Fibroblast of skin of back (primary cell): ENCODE results near the gene NT5DC3.
A peak's percentile ranks its signal among the peaks of the same experiment; 100 is the strongest.

Experiments used
- DNase-seq: peaks from one replicate; pipeline ENCODE4 v3.0.0-alpha.2; 2013

The NT5DC3 gene

DNA sequence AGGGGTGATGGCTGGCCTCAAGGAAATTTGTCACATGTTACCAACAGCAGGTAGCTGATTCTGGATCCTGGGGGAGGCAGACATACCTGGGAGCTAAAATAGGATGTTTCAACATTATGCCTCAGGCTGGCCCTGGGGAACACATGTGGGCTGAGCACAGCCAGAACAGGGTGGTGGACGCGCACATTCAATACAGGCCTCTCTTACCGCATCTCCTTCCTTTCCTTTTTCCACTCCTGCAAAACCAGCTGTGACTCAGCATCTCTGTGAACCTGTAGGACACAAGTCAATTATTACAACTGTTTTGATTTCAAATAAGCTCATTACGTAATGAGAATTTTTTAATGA, 61.0 kb downstream of the NT5DC3 start:
- DNase-seq, result no peak

DNA sequence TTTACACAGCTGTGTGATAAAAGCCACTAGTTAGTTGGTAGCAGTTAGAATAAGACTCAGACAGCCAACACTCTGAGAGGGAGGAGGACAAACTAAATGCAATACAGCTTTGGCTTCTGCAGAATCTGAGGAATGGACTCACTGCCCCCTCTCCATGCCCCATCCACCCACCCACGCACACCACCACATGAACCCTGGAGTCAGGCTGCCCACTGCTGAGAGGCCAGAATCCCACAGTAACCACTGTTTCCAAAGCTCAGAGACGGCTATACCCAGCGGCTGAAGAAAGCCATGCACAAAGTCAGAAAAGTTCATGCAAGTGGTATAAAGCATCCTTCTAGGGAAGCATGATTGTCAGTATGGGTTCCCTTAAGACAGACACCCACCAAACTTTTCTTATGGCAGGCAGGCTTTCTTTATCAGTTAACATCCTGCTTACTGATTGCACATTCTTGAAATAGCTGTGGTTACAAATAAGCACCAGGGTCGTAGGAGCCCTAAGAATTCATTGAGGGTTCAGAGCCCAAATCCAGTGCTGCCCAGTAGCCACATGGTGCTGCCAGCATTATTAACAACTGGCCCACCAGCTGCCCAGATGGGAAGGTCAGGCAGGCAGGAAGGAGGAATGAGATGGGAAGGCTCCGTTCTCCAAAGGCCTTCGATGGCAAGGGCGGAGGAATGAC, 61.5 kb downstream of the NT5DC3 start:
- peak; percentile 34 for DNase-seq

- no peak for DNase-seq
Measured at GRCh38 chr12:103778781-103779180, 62.3 kb downstream of the NT5DC3 start.

DNA sequence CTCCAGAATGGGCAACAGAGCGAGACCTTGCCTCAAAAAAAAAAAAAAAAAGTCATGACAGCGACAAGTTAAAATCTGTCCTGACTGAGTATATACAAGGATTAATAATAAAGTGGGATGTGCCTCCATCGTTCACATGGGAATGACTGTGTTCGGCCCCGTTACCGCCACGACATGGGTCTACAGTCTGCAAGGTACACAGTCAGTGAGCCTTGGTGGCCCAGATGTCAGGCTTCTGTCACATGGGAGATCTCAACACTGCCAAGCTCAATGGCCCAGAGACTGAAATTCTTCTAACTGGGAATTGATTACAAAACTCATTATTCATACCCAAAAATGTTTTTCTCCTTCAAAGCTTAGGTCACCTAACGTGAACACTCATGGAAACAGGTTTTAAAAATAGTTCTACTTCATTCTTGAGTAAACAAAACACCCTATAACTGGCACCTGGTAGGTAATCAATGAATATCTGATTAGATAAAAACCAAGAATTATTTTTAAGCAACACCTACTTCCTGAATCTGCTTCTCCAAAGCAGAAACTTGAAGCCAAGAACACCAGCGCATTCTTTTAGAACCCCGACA, 66.0 kb downstream of the NT5DC3 start:
- DNase-seq, result no peak

DNA sequence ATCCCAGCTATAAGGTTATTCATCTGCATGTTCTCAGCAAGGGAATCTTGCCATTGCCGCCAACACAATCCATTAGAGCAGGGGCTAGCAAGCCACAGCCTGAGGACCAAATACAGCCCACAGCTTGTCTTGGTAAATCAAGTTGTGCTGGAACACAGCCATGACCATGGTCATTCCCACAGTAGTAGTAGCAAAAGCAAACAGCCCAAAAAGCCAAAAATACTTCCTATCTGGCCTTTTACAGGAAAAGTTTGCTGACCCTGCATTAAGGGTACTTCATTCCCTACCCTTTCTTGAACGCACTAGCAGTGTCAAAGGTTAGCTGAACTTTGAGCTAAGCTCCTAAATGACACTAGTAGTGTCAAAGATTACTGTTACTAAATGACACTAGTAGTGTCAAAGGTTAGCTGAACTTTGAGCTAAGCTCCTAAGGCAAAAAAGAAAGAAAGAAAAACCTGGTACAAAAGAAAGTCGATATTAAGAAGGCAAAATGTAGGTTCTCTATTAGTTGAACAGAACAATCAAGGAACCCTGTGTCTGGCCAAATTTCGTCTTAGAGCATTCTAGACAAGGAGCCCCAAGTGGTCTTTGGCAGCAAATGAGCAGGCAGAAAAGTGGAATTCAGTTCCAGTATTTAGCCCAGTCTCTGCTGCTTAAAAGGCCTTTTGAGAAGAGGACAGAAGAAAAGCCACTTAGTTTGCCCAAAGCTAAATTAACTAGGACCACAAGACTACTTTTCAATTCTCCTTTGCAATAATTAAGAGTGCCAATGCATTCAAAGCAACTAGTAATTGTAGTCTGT, 67.7 kb downstream of the NT5DC3 start:
- no peak for DNase-seq

DNA sequence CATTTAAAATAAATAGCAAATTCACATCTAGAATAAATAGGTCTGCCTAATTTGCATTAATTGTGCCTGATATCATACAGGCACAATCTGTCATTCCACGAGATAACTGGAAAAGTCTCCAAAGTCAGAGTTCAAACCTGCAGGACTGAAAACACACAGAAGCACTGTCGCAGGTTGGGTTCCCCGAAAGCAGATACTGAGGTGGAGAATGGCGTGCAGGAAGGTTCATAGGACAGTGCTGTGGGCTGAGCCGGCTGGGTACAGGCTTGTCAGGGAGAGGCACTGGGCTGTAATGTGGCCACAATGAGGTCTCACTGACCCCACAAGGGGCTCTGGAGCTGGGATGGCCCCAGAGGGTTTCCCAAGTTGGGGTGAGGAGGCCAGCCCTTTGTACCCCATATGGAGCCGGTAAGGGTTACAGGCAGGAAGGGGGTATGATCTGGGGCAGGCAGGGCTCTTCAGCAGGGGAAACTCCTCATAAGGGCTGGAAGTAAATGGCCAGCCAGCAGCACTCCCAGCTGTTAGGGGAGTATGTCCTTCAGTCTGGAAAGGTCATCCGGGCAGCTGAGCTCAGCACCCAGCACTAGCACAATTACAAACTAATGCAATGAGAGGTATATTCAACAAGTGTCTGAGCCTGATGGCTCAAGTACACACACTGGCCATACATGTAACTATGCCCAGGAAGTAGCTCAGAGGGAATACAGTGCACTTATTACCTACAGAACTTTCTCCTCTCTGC, 68.5 kb downstream of the NT5DC3 start:
- no peak for DNase-seq

GRCh38 chr12:103771466-103771865, 69.6 kb downstream of the NT5DC3 start:
- DNase-seq, result peak; percentile 50

DNA sequence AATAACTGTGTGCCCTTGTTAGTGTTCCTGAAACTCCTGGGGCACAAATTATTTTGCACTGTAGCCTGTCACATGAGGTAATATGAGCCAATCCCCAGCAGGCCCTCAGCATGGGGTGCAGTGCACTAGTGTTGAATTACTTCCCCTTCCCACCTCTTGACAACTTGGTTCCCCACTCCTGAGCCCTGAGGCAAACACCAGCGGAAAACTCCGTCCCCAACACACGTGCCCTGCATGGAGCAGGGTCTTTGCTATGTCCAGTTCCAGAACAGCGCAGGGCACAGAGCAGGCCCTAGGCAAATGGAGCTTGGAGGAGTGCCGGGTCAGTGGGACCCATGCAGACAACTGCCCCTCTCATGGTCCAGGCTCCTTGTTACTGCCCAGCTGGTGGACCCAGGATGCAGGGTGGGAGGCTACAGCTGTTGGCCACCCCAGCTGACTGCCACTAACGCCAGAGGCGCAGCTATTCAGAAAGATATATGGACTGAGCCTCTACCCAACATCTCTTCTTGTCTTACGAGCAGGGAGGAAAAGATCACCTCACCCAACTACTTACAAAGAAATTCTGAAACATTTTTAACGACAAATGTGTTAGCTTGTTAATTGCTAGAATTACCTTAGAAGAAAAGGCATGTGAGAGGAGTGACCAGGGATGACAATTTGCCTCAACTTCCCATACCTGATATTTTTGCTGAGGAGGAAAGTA, 71.6 kb downstream of the NT5DC3 start:
- no peak for DNase-seq

GRCh38 chr12:103768467-103769123, 72.4 kb downstream of the NT5DC3 start:
- no peak for DNase-seq

- DNase-seq, result no peak
Measured at GRCh38 chr12:103766028-103766427, 75.0 kb downstream of the NT5DC3 start.

GRCh38 chr12:103765322-103765721, 75.7 kb downstream of the NT5DC3 start:
- no peak for DNase-seq

DNA sequence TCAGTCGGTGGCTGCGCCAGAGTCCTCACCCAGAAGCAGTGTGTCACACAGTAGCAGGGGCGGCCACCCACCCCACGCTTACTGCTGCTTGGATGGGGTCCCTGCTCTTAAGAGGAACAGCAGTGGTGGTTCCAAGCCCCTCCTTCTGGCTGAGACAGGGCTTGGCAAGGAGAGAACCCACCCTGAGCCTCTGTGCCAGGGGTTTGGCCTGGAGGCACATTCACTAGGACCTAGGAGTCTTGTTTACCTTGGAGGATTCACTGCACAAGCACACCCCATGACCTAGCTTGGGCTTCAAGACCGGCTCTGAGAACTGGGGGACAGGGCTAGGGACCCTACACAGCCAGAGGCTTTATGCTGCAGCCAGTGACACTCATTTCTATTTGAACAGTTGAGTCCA, 78.6 kb downstream of the NT5DC3 start:
- DNase-seq, result no peak

DNA sequence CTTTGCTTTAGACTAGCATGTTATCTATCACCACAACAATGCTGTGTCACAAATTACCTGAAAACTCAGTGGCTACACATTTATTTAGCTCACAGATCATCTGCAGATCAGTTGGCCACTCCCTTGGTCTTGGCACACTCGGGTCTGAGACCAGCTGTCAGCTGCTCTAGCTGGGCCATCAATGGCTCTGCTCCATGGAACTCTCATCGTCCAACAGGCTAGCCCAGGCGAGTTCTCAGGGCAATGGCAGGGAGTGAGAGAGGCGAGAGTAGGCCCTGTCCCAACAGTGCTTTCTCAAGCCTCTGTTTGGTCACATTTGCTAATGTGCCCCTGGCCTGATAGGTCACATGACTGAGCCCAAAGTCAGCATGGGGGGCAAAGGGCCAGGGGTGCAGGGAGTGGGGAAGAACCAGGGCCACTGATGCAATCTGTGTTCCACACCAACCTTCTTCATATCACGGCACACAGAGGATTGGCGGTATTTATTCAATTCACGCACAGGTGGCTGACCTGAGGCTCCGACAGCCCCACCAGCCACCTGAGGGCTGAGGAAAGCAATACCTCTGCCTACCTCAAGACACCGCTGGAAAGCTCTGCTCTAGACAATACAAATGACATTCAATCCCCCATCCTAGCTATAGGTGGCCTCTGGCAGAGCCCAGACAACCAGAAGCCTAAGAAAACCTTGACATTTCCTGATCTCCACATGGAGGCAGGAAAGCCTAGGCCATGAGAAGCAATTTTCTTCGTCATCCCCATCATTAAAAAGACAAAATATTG, 82.5 kb downstream of the NT5DC3 start:
- no peak for DNase-seq

DNA sequence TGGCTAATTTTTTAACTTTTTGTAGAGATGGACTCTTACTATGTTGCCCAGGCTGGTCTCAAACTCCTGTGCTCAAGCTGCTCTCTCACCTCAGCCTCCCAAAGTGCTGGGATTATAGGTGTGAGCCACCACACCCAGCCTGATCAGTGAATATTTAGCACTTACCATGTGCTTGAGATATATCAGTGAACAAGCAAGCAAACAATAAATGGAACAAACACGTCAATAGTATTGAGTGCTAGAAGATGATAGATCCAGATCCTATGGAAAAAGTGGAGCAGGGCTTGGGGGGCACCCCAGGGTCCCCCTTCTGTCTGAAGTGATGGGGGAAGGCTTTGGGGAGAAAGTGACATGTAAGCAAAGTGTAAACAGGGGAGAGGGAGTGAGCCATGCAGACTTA, 83.8 kb downstream of the NT5DC3 start:
- no peak for DNase-seq

- no peak for DNase-seq
Measured at GRCh38 chr12:103756443-103756842, 84.6 kb downstream of the NT5DC3 start.

- no peak for DNase-seq
Measured at GRCh38 chr12:103755425-103755824, 85.6 kb downstream of the NT5DC3 start.

DNA sequence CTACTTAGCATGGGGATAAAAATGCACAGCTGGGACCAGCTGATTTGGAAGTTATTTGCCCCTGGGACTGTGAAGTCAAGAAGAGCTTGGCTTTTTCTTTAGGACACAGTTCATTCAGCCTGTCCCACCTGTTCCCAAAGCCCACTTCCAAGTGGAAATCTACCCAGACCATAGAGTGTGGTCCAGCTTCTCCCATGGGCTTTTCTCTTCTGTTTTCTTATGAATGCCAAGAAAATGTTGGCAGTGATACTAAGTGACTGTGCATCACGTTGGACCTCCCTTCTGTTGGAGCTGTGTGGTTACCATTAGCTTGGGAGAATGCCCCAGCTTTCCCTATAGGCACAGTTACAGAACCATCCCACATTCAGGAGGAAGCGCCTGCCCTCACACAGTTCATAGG, 89.4 kb downstream of the NT5DC3 start:
- no peak for DNase-seq

DNA sequence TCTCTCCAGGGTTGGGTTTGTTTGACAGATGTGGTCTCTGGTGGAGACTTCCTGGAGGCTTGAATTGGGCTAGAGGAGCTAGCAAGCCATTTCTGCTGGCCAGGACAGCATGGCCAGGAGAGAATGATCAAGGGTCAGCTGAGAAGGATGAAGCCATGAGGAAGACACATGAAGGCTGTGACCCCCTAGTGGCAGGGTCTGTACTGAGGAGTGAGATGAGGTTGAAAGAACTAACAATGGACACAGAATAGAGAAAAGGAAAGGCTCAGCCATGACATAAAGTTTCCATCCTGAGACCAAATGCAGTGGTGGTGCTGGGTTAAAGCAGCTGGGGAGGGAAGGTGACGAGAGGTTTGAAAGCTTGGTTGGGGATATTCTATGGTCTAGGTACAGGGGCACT, 89.9 kb downstream of the NT5DC3 start:
- DNase-seq, result no peak

GRCh38 chr12:103748875-103749274, 92.2 kb downstream of the NT5DC3 start:
- DNase-seq, result no peak

GRCh38 chr12:103748002-103748401, 93.0 kb downstream of the NT5DC3 start:
- DNase-seq, result no peak

- DNase-seq, result no peak
Measured at GRCh38 chr12:103745962-103746361, 95.1 kb downstream of the NT5DC3 start.
